Measurements from ENCODE around the gene RNF125. TPM values are rescaled to one million over a fixed set of nuclear protein-coding genes. Genes with fewer than 3 reads are reported as not detected.

RNF125 gene
- total and polyA plus RNA-seq, 10 of the 15 experiments (the other 5 are each of a cell fraction or from before 2014, with no cell fraction given): 0.79 to 3.9 (median 2.9) TPM

GRCh38 chr18:31996007-31996406 is 22.6 kb upstream of the RNF125 start:
- intact Hi-C loops (cut with micrococcal nuclease; ENCODE audit: unreplicated experiment) (no loop called here), in situ Hi-C loops (cut with MboI) (no loop called here)
- FAIRE-seq: no peak
- ChIA-PET RAD21 (ENCODE audit: unreplicated experiment) (no interaction called here), POLR2A (no interaction called here), CTCF (no interaction called here), SMC1A (ENCODE audit: uncharacterized antibody, unreplicated experiment) (no interaction called here)
- Histone ChIP-seq H3K4me2 (ENCODE audit: control insufficient read depth, insufficient read depth) (no peak overlapping the region), H3K27ac (ENCODE audit: control insufficient read depth, insufficient read depth) (no peak overlapping the region), H2AFZ (ENCODE audit: control insufficient read depth, low read depth, low read length) (no peak overlapping the region), H3K4me1 (ENCODE audit: control insufficient read depth, insufficient read depth, low read length) (peaks cover 7% of the 10 kb centered on the region), H3K9ac (ENCODE audit: control insufficient read depth, insufficient read depth, low read length) (no peak overlapping the region), H3K79me2 (ENCODE audit: control insufficient read depth, insufficient read depth, low read length) (no peaks in the 10 kb centered on the region), H3K36me3 (ENCODE audit: control insufficient read depth in 2 of 2, insufficient read depth in 2 of 2, low read length in 1 of 2) (no peaks in the 10 kb centered on the region), H3K27me3 (replicated peaks in 1 of 2; ENCODE audit: control insufficient read depth in 2 of 2, insufficient read depth in 2 of 2, low read length in 1 of 2) (no peaks in the 10 kb centered on the region), H3K9me3 (replicated peaks; ENCODE audit: control insufficient read depth, insufficient read depth, low read length) (no peaks in the 10 kb centered on the region), H3K4me3 (no peak overlapping the region), H4K20me1 (ENCODE audit: control insufficient read depth, insufficient read depth) (no peaks in the 10 kb centered on the region)
- no peak for TF ChIP-seq BRCA1 (IDR thresholded peaks at IDR 0.05; ENCODE audit: low read depth, low read length)
- TF ChIP-seq HDGF (IDR thresholded peaks at IDR 0.05): no peak
- TF ChIP-seq CHD4 (IDR thresholded peaks at IDR 0.05): no peak
- TF ChIP-seq NFYA (IDR thresholded peaks at IDR 0.05; ENCODE audit: borderline replicate concordance, low read depth, low read length): no peak
- no peak for TF ChIP-seq ZBTB33 (IDR thresholded peaks at IDR 0.05)
- no peak for TF ChIP-seq BCL11A (IDR thresholded peaks at IDR 0.05; ENCODE audit: low read depth, low read length)
- no peak for TF ChIP-seq IRF4 (IDR thresholded peaks at IDR 0.05; ENCODE audit: low read depth, low read length)
- no peak for TF ChIP-seq SIX5 (IDR thresholded peaks at IDR 0.05; ENCODE audit: low read depth, low read length, severe bottlenecking)
- no peak for TF ChIP-seq HCFC1 (IDR thresholded peaks at IDR 0.05; ENCODE audit: low read length)
- TF ChIP-seq MLLT1 (IDR thresholded peaks at IDR 0.05): no peak
- no peak for DNase-seq (ENCODE audit: low read depth, low spot score)
- WGBS (ENCODE audit: insufficient coverage, insufficient replicate concordance, low lambda C conversion rate, missing lambda C conversion rate): 69% methylated on average over 7 of the region's 7 CpGs
- no peak for ATAC-seq
- no TSS peak for BruUV-seq (replicated peaks)

All from GM12878 (cell line).